Right lobe of liver (tissue), 6 donors: ENCODE data around the gene ACOX2. TPM values are rescaled to one million over a fixed set of nuclear protein-coding genes. Genes with fewer than 3 reads are reported as not detected.
A peak's percentile ranks its signal among the peaks of the same experiment; 100 is the strongest.

Source experiments
- ATAC-seq, 4 donors: fragments of 200-7000 bp; cut with Tn5 transposase; one replicate each; pipeline ENCODE4 v1.9.1; 2020; ENCODE audit warnings: mild to moderate bottlenecking in 4 of 4, moderate library complexity in 4 of 4
- DNase-seq, 3 donors: peaks; one replicate each; pipeline ENCODE4 v3.0.0-alpha.2; 2020
- H3K27ac ChIP-seq, 3 donors: fragments of 200-600 bp; one replicate each; pipeline ENCODE4 v1.8.0; 2022
- H3K27me3 ChIP-seq, 2 donors: fragments of 200-600 bp; one replicate each; pipeline ENCODE4 v1.8.0; 2022
- H3K36me3 ChIP-seq, 4 donors: fragments of 200-600 bp; sonication (generic) in 1 of 4; one replicate each; pipeline versions ENCODE4 v1.5.1 to v1.8.0; 2017 to 2022; ENCODE audit warnings: control low read depth in 1 of 4
- H3K4me1 ChIP-seq, 4 donors: fragments of 200-600 bp; sonication (generic) in 1 of 4; one replicate each; pipeline versions ENCODE4 v1.5.1 to v1.8.0; 2017 to 2022; ENCODE audit warnings: control low read depth in 1 of 4
- H3K4me3 ChIP-seq, 3 donors: fragments of 200-600 bp; one replicate each; pipeline ENCODE4 v1.8.0; 2022
- H3K9me3 ChIP-seq, 4 donors: fragments of 200-600 bp; sonication (generic) in 1 of 4; one replicate each; pipeline versions ENCODE4 v1.5.1 to v1.8.0; 2017 to 2022; ENCODE audit warnings: control low read depth in 1 of 4
- CTCF ChIP-seq, 4 donors: fragments of 200-600 bp in 3 of 4; fragments of 450-650 bp in 1 of 4; IDR thresholded peaks; one replicate each; pipeline versions ENCODE4 v1.5.1 to v1.8.0; 2016 to 2022; ENCODE audit warnings: antibody characterized with exemption in 4 of 4, mild to moderate bottlenecking in 2 of 4
- POLR2A ChIP-seq: fragments of 450-650 bp; IDR thresholded peaks from one replicate; pipeline ENCODE4 v1.6.1; 2017; ENCODE audit warnings: antibody characterized with exemption, mild to moderate bottlenecking
- WGBS: methylation state at CpG from one replicate; pipeline ENCODE4 v1.1.6; 2018; ENCODE audit warnings: low coverage, low lambda C conversion rate; ENCODE audit not compliant: insufficient coverage; ENCODE audit errors: missing lambda C conversion rate; 5-methylcytosine and 5-hydroxymethylcytosine counted together
- intact Hi-C, 2 donors: fragments of 100-400 bp; cut with DNase I; formaldehyde crosslinking; loops; one replicate each; pipeline versions ENCODE4 v1.11.2 to v1.14.1; 2022
- total RNA-seq, 6 experiments: library from RNA; depleted of rRNA in 2 of 6; stranded (reverse); fragments of >200 nt in 2 of 6; fragmentation: NEBNext Ultra II Directional in 3 of 6; extraction: Animal tissue kit (Norgen Biotek cat#: 25700) in 3 of 6; gene quantifications; one replicate each; pipeline versions ENCODE4 v1.1.0 to v1.2.4, GENCODE V29; 2016 to 2023
- donor health status: DM: no; HTN: yes; CAD: no.
- donor health status: DM: no; HTN: no; CAD: no.
- donor health status: DM: no; HTN: no; CAD: no.
- donor health status: DM: no; HTN: yes; CAD: no.
- donor health status: DM: no; HTN: yes; CAD: no.

ACOX2 gene
- total RNA-seq, 6 experiments from 2014 or later, result 67.8 to 269 (median 149) TPM

- intact Hi-C loops, result no loop called here
- Histone ChIP-seq H3K27ac (no peak overlapping the region), H3K4me1 (peaks cover 0 to 41% (median 18%) of the 10 kb centered on the region in 4 donors), H3K9me3 (no peaks in the 10 kb centered on the region), H3K27me3 (no peaks in the 10 kb centered on the region), H3K4me3 (no peak overlapping the region), H3K36me3 (no peaks in the 10 kb centered on the region)
- ATAC-seq (no peak), DNase-seq (no peak)
- WGBS, result 92% methylated on average over 2 of the region's 4 CpGs
- TF ChIP-seq POLR2A, result no peak
- TF ChIP-seq CTCF (IDR thresholded peaks at IDR 0.05), result no peak
Observed at GRCh38 chr3:58469096-58469495, 67.9 kb downstream of the ACOX2 start.

GRCh38 chr3:58466899-58467563 is 70.0 kb downstream of the ACOX2 start:
- DNase-seq (no peak), ATAC-seq (no peak)
- no peak for TF ChIP-seq CTCF (IDR thresholded peaks at IDR 0.05)
- Histone ChIP-seq H3K9me3 (no peaks in the 10 kb centered on the region), H3K27me3 (no peaks in the 10 kb centered on the region), H3K4me1 (peaks cover 0 to 34% (median 17%) of the 10 kb centered on the region in 4 donors), H3K27ac (peak overlapping the region in 1 of 3 donors; percentile 35), H3K4me3 (no peak overlapping the region), H3K36me3 (no peaks in the 10 kb centered on the region)
- intact Hi-C loops, result no loop called here
- WGBS, result 51% methylated on average over 4 of the region's 4 CpGs

GRCh38 chr3:58464866-58465265 is 72.1 kb downstream of the ACOX2 start:
- Histone ChIP-seq H3K36me3 (no peaks in the 10 kb centered on the region), H3K9me3 (no peaks in the 10 kb centered on the region), H3K27ac (no peak overlapping the region), H3K27me3 (no peaks in the 10 kb centered on the region), H3K4me3 (no peak overlapping the region), H3K4me1 (peaks cover 0 to 17% (median 7%) of the 10 kb centered on the region in 4 donors)
- DNase-seq (no peak), ATAC-seq (no peak)
- WGBS, result 73% methylated on average over 3 of the region's 3 CpGs
- TF ChIP-seq CTCF (IDR thresholded peaks at IDR 0.05) (peak in 1 of 4 donors; percentile 9), POLR2A (no peak)
- intact Hi-C loops, result no loop called here

GRCh38 chr3:58463942-58464271 is 73.1 kb downstream of the ACOX2 start:
- intact Hi-C loops, result no loop called here
- WGBS, result 20% methylated on average over 5 of the region's 5 CpGs
- H3K9me3 ChIP-seq, result no peaks in the 10 kb centered on the region
- no peak for ATAC-seq
- DNase-seq, result no peak
- no peaks in the 10 kb centered on the region for H3K27me3 ChIP-seq
- TF ChIP-seq CTCF (IDR thresholded peaks at IDR 0.05), result no peak
- no peak for TF ChIP-seq POLR2A
- H3K4me3 ChIP-seq, result peak overlapping the region in 1 of 3 donors; percentile 34
- H3K36me3 ChIP-seq, result no peaks in the 10 kb centered on the region
- H3K4me1 ChIP-seq, result peaks cover 0 to 14% (median 7%) of the 10 kb centered on the region in 4 donors
- peak overlapping the region in 2 of 3 donors; percentile 47 to 56 for H3K27ac ChIP-seq
